HG03060 (cell line): ENCODE measurements around the gene PRKAG2.

Experiments used
- ATAC-seq: cut with Tn5 transposase; IDR thresholded peaks from one replicate; pipeline ENCODE4 v1.9.1; 2021; ENCODE audit warnings: low read depth, moderate number of reproducible peaks; ENCODE audit not compliant: unreplicated experiment

Gene PRKAG2

GRCh38 chr7:151644554-151644953 lies 232.4 kb downstream of the PRKAG2 start:
- ATAC-seq, result no peak

GRCh38 chr7:151642746-151643145 lies 234.2 kb downstream of the PRKAG2 start:
- ATAC-seq, result no peak

GRCh38 chr7:151641587-151641986 lies 235.3 kb downstream of the PRKAG2 start:
- ATAC-seq, result no peak

GRCh38 chr7:151637781-151638261 lies 239.1 kb downstream of the PRKAG2 start:
- no peak for ATAC-seq

- ATAC-seq, result no peak
These were observed 242.3 kb downstream of the PRKAG2 start for GRCh38 chr7:151634643-151635042.

- no peak for ATAC-seq
These were observed 243.5 kb downstream of the PRKAG2 start for GRCh38 chr7:151633516-151633812.

GRCh38 chr7:151632750-151633515 lies 244.0 kb downstream of the PRKAG2 start:
- ATAC-seq, result peak; percentile 74

- ATAC-seq, result peak; percentile 31
These were observed 244.8 kb downstream of the PRKAG2 start for GRCh38 chr7:151631953-151632749.

GRCh38 chr7:151631570-151631952 lies 245.4 kb downstream of the PRKAG2 start:
- peak; percentile 12 for ATAC-seq

- no peak for ATAC-seq
These were observed 245.9 kb downstream of the PRKAG2 start for GRCh38 chr7:151630851-151631569.

GRCh38 chr7:151630358-151630757 lies 246.6 kb downstream of the PRKAG2 start:
- no peak for ATAC-seq

- ATAC-seq, result no peak
These were observed 247.1 kb downstream of the PRKAG2 start for GRCh38 chr7:151629713-151630272.

- ATAC-seq, result no peak
These were observed 247.9 kb downstream of the PRKAG2 start for GRCh38 chr7:151628846-151629604.

GRCh38 chr7:151626422-151627115 lies 250.3 kb downstream of the PRKAG2 start:
- ATAC-seq, result no peak

GRCh38 chr7:151625606-151626005 lies 251.3 kb downstream of the PRKAG2 start:
- no peak for ATAC-seq

- no peak for ATAC-seq
These were observed 252.5 kb downstream of the PRKAG2 start for GRCh38 chr7:151624246-151624928.

- ATAC-seq, result no peak
These were observed 253.1 kb downstream of the PRKAG2 start for GRCh38 chr7:151623766-151624165.

- no peak for ATAC-seq
These were observed 255.0 kb downstream of the PRKAG2 start for GRCh38 chr7:151621961-151622360.
